Ramos (cell line): ENCODE data around the gene WDR47.

Experiments
- in situ Hi-C: fragments of 300-500 bp; cut with MboI; formaldehyde crosslinking; loops from one replicate; pipeline ENCODE4 v1.14.3; 2022; ENCODE audit warnings: low sequenced_read_pairs; ENCODE audit not compliant: unreplicated experiment

Gene WDR47

DNA sequence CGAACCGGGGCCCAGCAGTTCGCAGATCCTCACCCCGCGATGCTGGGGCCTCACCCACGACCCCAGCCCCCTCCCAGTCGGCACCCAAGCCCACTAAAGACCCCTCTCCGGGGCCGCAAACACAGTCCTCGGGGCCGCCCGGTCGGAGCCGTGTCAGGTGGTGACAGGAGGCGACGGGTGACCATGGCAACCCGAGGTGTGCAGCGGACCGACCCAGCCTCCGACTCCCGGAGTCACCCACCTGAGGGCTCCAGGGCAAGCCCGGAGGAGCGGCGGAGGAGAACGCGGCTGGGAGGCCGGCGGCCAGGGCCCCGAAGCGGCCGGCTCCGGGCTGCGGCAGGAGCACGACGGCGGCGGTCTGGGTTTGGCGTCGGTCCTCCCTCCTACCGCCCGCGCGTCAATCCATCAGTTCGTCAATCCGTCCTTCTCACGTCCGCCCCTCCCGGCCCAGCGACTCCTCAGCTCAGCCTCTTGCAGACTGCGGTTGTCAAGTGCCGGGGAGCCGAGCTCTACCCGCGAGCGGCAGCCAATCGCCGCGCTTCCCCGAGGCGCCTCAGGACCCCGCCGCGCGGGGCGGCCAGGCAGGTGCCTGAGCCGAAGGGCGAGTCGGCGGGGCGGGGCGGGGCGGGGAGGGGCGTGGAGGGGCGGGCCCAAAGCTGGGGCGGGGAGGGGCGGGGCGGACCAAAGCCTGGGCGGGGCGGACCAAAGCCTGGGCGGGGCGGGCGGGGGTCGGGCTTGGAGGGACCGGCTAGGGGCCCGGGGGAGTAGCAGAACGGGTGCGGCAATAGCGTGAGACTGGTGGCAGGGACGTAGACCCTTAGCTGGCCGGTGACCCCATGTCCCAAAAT is at the start of gene WDR47:
Gene WDR47 (minus strand): TSS at position 482 of the 848 bp plus-strand sequence. CDS start 18,590 bp downstream, outside the sequence.
- in situ Hi-C loops = no loop called here

DNA sequence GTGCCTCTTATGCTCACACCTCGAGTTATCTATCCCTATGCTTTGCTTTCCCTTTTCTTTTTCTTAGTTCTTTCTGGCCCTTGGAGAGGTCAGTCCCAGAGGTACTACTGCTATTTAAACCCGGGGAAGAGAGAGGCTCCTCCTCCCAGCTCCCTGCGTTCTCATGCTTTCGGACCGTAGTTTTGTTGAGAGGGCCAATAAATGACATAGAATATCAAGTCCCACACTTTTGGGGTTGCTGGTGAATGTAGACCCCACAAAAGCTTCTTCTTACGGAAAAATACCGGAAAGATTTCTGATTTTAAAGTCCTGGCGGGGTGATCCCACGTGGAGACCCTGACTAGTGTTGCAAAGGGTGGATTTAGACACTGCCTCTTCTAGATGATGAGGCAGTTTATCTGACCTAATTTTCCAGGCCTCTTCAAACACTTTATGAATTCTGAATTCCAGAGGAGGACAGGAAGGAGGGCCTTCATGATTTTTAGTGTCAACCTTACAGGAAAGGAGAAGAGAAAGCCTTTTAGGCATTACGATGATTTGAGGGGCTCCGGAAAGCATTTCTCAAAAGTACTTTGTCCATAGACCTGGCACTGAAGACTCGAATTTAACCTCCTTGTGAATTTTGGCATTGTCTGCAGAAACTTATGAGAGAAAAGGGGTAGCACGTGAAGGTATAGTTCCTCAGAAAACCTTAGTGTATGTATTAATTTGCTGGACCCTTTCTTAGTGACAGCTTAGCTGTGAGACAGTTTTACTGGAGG is 49.4 kb upstream of the WDR47 start:
- in situ Hi-C loops = no loop called here

DNA sequence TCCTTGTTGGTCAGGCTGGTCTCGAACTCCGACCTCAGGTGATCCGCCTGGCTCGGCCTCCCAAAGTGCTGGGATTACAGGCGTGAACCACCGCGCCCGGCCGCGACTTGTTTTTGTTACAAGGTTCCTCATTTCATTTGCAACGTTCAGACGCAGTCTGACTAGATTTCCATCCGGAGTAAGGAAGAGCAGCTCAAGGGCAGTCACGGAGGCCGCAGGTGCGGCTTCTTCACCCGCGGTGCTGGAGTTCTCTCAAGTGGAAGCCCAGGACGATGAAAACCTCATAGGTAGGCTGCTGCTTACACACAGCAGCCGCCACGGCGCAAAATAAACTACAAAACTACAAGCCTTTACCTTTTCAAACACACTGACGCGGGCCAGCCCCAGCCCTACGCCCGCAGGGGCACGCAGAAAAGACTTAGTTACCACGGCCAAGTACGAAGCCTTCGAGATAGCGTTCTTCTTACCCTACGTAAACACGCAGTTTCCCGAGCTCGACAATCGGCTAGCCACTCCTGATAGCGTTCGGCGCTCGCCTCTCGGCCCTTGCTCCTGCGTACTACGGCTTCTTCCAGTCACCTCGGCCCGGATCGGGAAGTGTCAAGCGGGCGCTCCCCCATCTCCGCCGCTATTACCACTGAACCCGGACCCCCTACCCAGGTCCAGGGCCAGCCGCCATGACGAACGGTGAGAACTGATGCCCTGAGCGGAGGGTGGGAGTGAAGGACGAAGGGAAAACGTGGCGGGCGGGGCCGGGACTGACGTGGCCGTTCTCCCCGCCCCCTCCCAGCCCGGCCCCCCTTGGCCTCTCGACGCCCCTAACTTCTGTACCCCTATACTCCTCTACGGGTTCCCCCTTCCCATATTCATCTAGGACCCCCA is 48.5 kb upstream of the WDR47 start, which contains the start of gene TMEM167B:
Gene TMEM167B (plus strand): TSS at position 569 of the 882 bp plus-strand sequence. CDS start 109 bp downstream, at position 678.
- in situ Hi-C loops = no loop called here

DNA sequence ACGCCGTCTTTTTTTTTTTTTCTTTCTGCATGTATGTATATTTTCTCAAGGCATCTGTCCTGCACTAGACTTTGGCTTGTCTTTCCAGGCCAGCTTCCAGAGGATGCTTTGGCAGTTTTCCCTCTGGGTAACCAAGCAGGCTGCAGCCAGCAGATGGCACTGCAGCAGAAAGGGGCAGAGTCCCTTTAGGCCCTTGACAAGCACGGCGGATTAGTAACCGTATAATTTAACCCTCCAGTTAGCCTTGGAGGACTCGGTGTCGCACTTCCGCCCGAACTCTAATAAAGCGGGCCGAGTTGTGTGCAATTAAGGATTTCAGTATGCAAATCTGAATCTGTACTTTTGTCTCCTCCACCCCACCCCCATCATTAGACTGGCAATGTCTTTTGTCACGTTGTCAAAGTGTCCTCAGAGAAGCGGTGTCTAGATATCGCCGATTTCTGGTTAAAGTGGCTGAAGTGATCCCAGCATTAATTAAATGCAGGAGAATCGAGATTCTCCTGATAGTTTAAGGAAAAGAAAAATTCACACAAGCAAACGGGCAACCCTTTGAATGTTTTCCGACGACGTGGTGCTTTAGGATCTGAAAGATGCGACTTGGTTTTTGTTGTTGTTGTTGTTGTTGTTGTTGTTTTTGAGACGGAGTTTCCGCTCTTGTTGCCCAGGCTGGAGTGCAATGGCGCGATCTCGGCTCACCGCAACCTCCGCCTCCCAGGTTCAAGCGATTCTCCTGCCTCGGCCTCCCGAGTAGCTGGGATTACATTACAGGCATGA is 47.5 kb upstream of the WDR47 start:
- in situ Hi-C loops = no loop called here

DNA sequence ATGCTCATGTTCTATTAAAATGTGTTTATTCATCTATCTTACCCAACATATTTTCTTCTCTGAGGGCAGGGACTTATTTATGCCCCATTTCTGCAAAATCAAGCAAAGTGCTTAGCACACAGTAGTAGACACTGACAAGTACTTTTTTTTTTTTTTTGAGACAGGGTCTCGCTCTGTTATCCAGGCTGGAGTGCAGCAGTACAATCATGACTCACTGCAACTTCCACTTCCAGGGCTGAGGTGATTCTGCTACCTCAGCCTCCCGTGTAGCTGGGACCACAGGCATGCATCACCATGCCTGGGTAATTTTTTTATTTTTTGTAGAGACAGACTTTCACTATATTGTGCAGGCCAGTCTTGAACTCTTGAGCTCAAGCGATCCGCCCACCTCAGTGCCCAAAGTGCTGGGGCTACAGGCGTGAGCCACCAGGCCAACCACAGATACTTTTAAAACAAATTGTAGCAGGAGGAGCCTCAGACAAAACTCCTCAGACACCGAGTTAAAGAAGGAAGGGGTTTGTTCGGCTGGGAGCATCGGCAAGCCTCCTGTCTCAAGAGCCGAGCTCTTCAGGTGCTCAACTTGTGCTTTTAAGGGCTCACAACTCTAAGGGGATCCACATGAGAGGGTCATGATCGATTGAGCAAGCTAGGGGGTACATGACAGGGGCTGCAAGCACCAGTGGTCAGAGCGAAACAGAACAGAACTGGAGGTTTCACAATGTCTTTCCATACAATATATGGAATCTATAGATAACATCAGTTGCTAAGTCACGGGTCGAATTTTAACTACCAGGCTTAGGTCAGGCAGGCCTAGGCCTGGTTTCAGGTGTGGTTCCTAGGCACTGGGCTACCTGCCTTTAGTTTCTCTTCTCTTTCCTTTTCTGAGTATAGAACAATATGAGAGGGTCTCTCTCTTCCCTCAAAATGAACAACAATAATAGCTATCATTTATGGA is 42.9 kb upstream of the WDR47 start:
- in situ Hi-C loops = no loop called here

DNA sequence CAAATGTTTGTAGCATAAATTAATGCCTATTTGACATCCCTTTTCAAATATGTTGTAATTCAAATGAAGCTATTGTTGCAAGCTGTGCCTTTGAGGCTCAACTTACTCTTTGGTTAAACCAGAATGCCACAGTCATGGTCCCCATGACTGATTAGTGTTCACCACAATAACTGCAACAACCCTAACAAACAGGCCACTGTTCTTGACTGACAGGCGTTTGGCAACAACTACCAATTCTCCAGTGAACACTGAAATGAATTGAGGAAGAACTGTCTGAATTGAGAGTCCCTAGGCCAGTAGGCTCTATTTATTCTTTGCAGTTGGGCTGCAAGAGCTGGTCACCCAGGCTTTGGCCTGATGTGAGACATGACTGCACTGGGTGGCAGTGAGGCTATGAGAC is 42.0 kb upstream of the WDR47 start:
- in situ Hi-C loops = no loop called here

DNA sequence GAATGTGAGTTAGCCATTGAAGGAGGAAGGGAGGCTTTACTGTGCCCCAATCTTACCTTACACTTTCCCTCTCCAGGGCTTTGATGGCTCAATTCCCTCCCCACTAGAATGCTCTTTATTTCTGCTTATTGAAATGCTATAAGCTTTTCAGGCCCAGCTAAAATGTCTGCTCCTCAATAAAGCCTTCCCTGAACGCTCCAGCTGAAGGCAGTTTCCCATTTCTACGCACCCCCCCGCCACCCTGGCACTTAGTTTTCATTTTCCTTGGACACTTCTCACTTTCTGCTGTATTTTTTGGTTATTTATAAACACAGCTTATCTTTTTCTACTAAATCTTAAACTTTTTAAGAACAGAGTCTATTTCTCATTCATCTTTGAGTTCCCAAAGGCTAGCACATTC is 41.6 kb upstream of the WDR47 start:
- in situ Hi-C loops = no loop called here

DNA sequence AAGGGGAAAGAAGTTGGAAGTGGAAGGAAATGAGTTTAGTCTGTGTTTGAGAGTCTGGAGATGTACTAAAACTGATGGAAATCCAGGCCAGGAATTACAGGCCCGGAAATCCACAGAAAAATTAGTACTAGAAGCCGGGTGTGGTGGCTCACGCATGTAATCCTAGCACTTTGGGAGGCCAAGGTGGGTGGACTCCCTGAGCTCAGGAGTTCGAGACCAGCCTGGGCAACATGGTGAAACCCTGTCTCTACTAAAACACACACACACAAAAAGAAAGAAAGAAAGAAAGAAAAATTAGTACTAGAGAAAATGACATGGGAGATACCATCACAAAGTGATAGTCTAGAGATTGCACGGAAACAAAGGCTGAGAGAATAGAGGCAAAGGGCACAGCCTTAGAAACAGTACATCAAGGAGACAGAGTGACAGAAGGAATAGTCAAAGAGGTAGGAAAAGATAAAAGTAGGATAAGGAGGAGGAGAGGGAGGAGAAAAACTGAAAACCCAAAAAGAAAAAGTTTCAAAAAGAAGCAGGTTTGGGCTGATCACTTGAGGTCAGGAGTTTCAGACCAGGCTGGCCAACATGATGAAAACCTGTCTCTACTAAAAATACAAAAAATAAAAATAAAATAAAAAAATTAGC is 38.7 kb upstream of the WDR47 start:
- in situ Hi-C loops = no loop called here

DNA sequence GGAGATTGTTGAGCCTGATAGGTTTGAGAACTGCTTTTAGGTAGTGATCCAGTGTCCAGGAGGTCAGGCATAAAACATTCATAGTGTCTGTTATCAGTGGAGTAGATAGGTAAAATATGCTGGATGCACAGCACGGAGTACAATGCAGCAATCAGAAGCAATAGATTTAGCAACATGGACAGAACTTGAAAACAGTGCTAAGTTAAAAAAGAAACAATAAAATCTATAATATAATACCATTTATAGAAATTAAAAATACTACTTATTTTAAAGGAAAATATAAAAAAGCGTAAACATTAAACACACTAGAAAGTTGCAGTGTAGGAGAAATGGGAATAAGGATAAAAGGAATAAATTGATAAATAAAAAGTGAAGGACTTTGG is 37.3 kb upstream of the WDR47 start:
- in situ Hi-C loops = no loop called here

DNA sequence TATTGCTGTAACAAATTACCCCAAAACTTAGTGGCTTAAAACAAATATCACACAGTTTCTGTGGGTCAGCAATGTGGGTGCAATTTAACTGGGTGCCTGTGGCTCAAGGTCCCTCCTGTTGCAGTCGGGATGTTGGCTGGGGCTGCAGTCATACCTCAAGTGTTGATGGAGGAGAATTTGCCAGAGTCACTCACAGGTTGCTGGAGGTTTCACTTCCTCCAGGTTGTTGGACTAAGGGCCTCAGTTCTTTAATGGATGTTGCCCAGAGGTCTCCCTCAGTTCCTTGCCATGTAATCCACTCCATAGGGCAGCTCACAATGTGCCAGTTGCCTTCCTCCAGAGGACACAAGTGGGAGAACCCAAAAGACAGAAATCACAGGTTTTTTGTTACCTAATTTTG is 36.4 kb upstream of the WDR47 start:
- in situ Hi-C loops = no loop called here

DNA sequence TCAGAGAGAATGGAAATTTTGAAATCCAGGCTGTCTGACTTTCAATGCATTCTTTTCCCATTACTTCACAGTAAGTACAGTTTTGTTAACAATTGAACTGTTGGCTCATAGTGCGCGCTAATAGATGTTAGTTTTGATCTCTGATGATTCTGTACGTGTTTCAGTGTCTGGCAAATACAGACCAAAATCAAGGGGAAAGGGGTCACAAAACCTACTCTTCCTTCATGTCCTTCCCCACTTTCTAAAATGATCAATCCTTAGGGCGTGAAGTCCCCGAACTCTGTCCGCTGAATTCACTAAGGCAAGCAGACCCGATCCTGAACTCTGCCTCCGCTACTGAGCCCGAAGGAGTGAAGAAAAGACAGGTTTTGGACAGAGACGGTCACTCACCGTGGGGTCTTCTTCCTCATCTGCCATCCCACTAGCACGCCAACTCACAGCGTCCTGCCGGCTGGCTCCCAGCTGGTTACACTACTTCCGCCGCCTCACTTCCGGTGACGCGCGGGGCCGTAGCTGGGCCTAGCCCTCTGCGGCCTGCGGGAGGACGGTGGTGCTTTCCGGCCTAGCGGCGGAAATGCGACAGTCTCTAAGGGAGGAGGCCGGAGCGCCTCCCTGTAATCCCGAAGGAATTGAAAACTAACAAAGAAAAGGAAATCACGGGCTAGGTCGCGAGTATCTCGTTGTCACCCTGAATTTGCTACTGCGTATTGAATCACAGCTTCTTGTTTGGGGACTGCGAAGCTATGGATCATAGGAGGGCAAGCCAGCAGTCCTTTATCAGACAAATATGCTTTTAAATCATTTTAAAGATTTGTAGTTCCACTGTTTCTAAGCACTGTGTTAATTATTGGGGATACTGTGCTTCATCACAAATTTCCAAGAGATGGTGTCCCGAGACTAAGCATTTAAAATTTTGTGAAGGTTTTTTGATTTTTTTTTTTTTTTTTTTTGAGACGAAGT is 33.9 kb upstream of the WDR47 start, which contains the start of gene TAF13:
Gene TAF13 (minus strand): TSS at position 473 of the 960 bp plus-strand sequence. CDS start 56 bp downstream, at position 417.
- in situ Hi-C loops = no loop called here

DNA sequence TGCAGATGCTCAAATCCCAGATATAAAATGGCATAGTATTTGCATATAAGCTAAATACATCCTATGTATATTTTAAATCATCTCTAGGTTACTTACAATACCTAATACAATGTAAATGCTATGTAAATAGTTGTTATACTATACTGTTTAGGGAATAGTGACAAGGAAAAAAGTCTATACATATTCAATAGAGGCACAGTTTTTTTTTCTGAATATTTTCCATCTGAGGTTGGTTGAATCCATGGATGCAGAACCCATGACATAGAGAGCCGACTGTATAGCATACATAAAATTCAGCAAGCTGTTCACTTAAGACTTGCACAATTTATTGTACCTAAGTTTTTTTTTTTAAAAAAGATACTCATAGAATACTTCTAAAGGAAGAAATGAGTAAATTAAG is 27.4 kb upstream of the WDR47 start:
- in situ Hi-C loops = no loop called here

DNA sequence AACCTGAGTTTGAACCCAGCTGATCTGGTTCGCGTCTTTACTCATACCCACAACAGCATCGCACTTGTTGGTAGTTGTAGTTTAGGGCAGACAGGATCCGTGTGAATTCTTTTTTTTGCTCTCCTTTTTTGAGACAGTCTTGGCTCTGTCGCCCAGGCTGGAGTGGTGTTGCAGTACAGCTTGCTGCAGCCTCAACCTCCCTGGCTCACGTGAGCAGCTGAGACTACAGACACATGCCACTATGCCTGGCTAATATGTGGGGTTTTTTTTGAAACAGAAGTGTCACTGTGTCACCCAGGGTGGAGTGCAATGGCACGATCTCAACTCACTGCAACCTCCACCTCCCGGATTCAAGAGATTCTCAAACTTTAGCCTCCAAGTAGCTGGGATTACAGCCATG is 26.0 kb upstream of the WDR47 start:
- in situ Hi-C loops = no loop called here

DNA sequence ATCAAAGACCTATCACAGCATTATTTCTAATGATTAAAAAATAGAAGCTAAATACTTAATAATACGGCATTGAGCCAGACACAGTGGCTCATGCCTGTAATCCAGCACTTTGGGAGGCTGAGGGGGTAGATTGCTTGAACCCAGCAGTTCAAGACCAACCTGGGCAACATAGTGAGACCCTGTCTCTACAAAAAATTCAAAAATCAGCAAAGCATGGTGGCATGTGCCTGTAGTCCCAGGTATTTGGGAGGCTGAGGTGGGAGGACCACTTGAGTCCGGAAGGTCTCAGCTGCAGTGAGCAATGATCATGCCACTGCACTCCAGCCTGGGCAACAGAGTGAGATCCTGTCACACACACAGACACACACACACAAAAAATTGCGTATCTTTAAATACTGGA is 23.2 kb upstream of the WDR47 start:
- in situ Hi-C loops = no loop called here

DNA sequence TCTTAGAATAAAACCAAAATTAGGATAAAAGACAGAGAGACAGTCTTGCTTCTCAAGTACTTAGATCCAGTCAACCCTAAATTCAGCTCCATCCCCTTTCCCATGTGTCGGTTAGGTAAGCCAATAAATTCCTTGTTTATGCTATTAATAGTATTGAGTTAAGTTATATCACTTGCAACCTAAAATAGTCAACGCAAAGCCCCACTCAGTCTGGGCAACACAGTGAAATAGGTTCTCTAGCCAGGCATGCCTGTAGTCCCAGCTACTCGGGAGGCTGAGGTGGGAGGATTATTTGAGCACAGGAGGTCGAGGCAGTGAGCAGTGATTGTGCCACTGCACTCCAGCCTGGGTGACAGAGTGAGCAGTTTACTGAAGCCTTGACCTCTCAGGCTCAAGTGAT is 19.3 kb upstream of the WDR47 start:
- in situ Hi-C loops = no loop called here

DNA sequence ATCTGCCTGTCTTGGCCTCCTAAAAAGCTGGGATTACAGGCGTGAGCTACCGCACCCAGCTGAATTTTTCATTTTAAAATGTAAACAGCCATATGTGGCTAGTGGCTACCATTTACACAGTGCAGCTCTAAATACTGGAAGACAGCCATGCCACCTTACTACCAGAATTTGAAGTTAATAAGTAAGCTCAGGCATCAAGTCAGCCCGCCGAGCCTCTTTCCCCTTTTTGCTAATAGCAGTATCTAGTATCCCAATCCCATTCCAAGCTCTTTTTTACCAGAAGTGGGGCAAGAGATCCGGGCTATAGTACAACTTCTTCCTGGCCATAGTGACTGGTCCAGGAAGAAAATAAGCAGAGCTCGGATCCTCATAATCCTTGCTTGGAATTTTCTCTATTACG is 18.8 kb upstream of the WDR47 start:
- in situ Hi-C loops = no loop called here

DNA sequence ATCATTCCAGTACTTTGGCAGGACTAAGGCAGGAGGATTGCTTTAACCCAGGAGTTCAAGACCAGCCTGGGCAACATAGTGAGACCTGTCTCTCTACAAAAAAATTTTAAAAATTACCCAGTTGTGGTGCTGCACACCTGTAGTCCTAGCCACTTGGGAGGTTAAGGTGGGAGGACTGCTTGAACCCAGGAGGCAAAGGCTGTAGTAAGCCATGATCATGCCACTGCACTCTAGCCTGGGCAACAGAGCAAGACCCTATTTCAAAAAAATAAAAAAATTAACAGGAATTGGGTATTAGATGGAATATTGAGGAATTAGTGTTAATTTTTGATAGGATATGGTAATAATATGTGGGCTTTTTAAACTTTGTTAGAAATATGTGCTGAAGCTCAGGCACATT is 17.1 kb upstream of the WDR47 start:
- in situ Hi-C loops = no loop called here
